Effector memory CD4-positive, alpha-beta T cell (primary cell): Measurements from ENCODE around the gene WDR7.

Experiments used
- DNase-seq, 3 donors: peaks; one replicate each; pipeline ENCODE4 v3.0.0-alpha.2; 2020
- H3K27ac ChIP-seq: 2 replicates; pipeline ENCODE4 v1.7.0; 2013; ENCODE audit warnings: mild to moderate bottlenecking, low read length, moderate library complexity; ENCODE audit not compliant: insufficient read depth, poor library complexity, severe bottlenecking
- H3K27me3 ChIP-seq: replicated peaks from 2 replicates; pipeline ENCODE4 v1.7.0; 2013; ENCODE audit warnings: mild to moderate bottlenecking, low read length; ENCODE audit not compliant: insufficient read depth, control insufficient read depth, poor library complexity, severe bottlenecking
- H3K36me3 ChIP-seq: 2 replicates; pipeline ENCODE4 v1.7.0; 2013; ENCODE audit warnings: mild to moderate bottlenecking, low read length, moderate library complexity; ENCODE audit not compliant: control insufficient read depth, insufficient read depth
- H3K4me1 ChIP-seq: 2 replicates; pipeline ENCODE4 v1.7.0; 2013; ENCODE audit warnings: low read length, mild to moderate bottlenecking; ENCODE audit not compliant: control insufficient read depth, insufficient read depth, poor library complexity, severe bottlenecking
- H3K4me3 ChIP-seq: 2 replicates; pipeline ENCODE4 v1.7.0; 2013; ENCODE audit warnings: low read length, low read depth, mild to moderate bottlenecking; ENCODE audit not compliant: insufficient read depth, poor library complexity, severe bottlenecking
- H3K9me3 ChIP-seq: 2 replicates; pipeline ENCODE4 v1.7.0; 2013; ENCODE audit warnings: mild to moderate bottlenecking, low read length, moderate library complexity; ENCODE audit not compliant: control insufficient read depth

The WDR7 gene

GRCh38 chr18:57025540-57025939 is 374.4 kb downstream of the WDR7 start:
- Histone ChIP-seq H3K27me3 (no peaks in the 10 kb centered on the region), H3K9me3 (no peaks in the 10 kb centered on the region), H3K4me1 (no peaks in the 10 kb centered on the region), H3K27ac (no peak overlapping the region), H3K4me3 (no peak overlapping the region), H3K36me3 (peaks cover 31% of the 10 kb centered on the region)
- no peak for DNase-seq

- H3K9me3 ChIP-seq, result no peaks in the 10 kb centered on the region
- H3K27ac ChIP-seq, result no peak overlapping the region
- H3K4me1 ChIP-seq, result no peaks in the 10 kb centered on the region
- H3K4me3 ChIP-seq, result no peak overlapping the region
- H3K36me3 ChIP-seq, result peaks cover 27% of the 10 kb centered on the region
- H3K27me3 ChIP-seq, result no peaks in the 10 kb centered on the region
- no peak for DNase-seq
These were observed 375.2 kb downstream of the WDR7 start for GRCh38 chr18:57026316-57026715.

GRCh38 chr18:57027190-57027708 is 376.1 kb downstream of the WDR7 start:
- DNase-seq, result no peak
- H3K9me3 ChIP-seq, result no peaks in the 10 kb centered on the region
- no peak overlapping the region for H3K4me3 ChIP-seq
- peaks cover 27% of the 10 kb centered on the region for H3K36me3 ChIP-seq
- no peaks in the 10 kb centered on the region for H3K27me3 ChIP-seq
- H3K4me1 ChIP-seq, result no peaks in the 10 kb centered on the region
- no peak overlapping the region for H3K27ac ChIP-seq

GRCh38 chr18:57029761-57030160 is 378.6 kb downstream of the WDR7 start:
- no peak for DNase-seq
- Histone ChIP-seq H3K27me3 (no peaks in the 10 kb centered on the region), H3K4me3 (no peak overlapping the region), H3K27ac (no peak overlapping the region), H3K9me3 (no peaks in the 10 kb centered on the region), H3K36me3 (peaks cover 27% of the 10 kb centered on the region), H3K4me1 (no peaks in the 10 kb centered on the region)

- Histone ChIP-seq H3K4me3 (no peak overlapping the region), H3K4me1 (no peaks in the 10 kb centered on the region), H3K9me3 (no peaks in the 10 kb centered on the region), H3K27me3 (no peaks in the 10 kb centered on the region), H3K27ac (no peak overlapping the region), H3K36me3 (peaks cover 27% of the 10 kb centered on the region)
- DNase-seq, result no peak
These were observed 379.3 kb downstream of the WDR7 start for GRCh38 chr18:57030417-57030816.

GRCh38 chr18:57035590-57035989 is 384.4 kb downstream of the WDR7 start:
- no peaks in the 10 kb centered on the region for H3K4me1 ChIP-seq
- no peak overlapping the region for H3K27ac ChIP-seq
- H3K9me3 ChIP-seq, result no peaks in the 10 kb centered on the region
- no peak overlapping the region for H3K4me3 ChIP-seq
- H3K27me3 ChIP-seq, result no peaks in the 10 kb centered on the region
- no peak for DNase-seq
- H3K36me3 ChIP-seq, result no peaks in the 10 kb centered on the region

- no peaks in the 10 kb centered on the region for H3K9me3 ChIP-seq
- H3K4me3 ChIP-seq, result no peak overlapping the region
- no peaks in the 10 kb centered on the region for H3K4me1 ChIP-seq
- H3K27me3 ChIP-seq, result no peaks in the 10 kb centered on the region
- H3K27ac ChIP-seq, result no peak overlapping the region
- DNase-seq, result no peak
- no peaks in the 10 kb centered on the region for H3K36me3 ChIP-seq
These were observed 387.2 kb downstream of the WDR7 start for GRCh38 chr18:57038395-57038794.

- Histone ChIP-seq H3K27ac (no peak overlapping the region), H3K4me1 (no peaks in the 10 kb centered on the region), H3K36me3 (no peaks in the 10 kb centered on the region), H3K9me3 (no peaks in the 10 kb centered on the region), H3K27me3 (no peaks in the 10 kb centered on the region), H3K4me3 (no peak overlapping the region)
- no peak for DNase-seq
These were observed 389.0 kb downstream of the WDR7 start for GRCh38 chr18:57040175-57040574.

GRCh38 chr18:57043241-57043640 is 392.1 kb downstream of the WDR7 start:
- H3K4me3 ChIP-seq, result no peak overlapping the region
- no peak overlapping the region for H3K27ac ChIP-seq
- H3K36me3 ChIP-seq, result no peaks in the 10 kb centered on the region
- no peak for DNase-seq
- H3K27me3 ChIP-seq, result no peaks in the 10 kb centered on the region
- no peaks in the 10 kb centered on the region for H3K9me3 ChIP-seq
- no peaks in the 10 kb centered on the region for H3K4me1 ChIP-seq

- H3K27me3 ChIP-seq, result no peaks in the 10 kb centered on the region
- no peak overlapping the region for H3K27ac ChIP-seq
- H3K36me3 ChIP-seq, result no peaks in the 10 kb centered on the region
- no peak overlapping the region for H3K4me3 ChIP-seq
- no peak for DNase-seq
- H3K9me3 ChIP-seq, result no peaks in the 10 kb centered on the region
- no peaks in the 10 kb centered on the region for H3K4me1 ChIP-seq
These were observed 397.2 kb downstream of the WDR7 start for GRCh38 chr18:57048351-57048750.

GRCh38 chr18:57048859-57049258 is 397.7 kb downstream of the WDR7 start:
- no peak for DNase-seq
- no peaks in the 10 kb centered on the region for H3K4me1 ChIP-seq
- no peak overlapping the region for H3K27ac ChIP-seq
- no peaks in the 10 kb centered on the region for H3K36me3 ChIP-seq
- no peaks in the 10 kb centered on the region for H3K9me3 ChIP-seq
- no peaks in the 10 kb centered on the region for H3K27me3 ChIP-seq
- H3K4me3 ChIP-seq, result no peak overlapping the region
